GM19452 (cell line): ENCODE measurements around the gene DMC1.

ENCODE experiments used
- ATAC-seq: cut with Tn5 transposase; IDR thresholded peaks from one replicate; pipeline ENCODE4 v1.9.1; 2021; ENCODE audit not compliant: unreplicated experiment

DMC1 gene

GRCh38 chr22:38567531-38568285 lies 2.3 kb downstream of the DMC1 start:
- ATAC-seq: no peak

- ATAC-seq: no peak
These were observed 3.1 kb downstream of the DMC1 start for GRCh38 chr22:38566726-38567504.

- ATAC-seq: no peak
These were observed 4.5 kb downstream of the DMC1 start for GRCh38 chr22:38565441-38565840.

- no peak for ATAC-seq
These were observed 5.3 kb downstream of the DMC1 start for GRCh38 chr22:38564669-38565068.

GRCh38 chr22:38554281-38554680 lies 15.7 kb downstream of the DMC1 start:
- no peak for ATAC-seq

- ATAC-seq: no peak
These were observed 20.7 kb downstream of the DMC1 start for GRCh38 chr22:38549101-38549894.

- no peak for ATAC-seq
These were observed 29.3 kb downstream of the DMC1 start for GRCh38 chr22:38540701-38541100.

- no peak for ATAC-seq
These were observed 38.6 kb downstream of the DMC1 start for GRCh38 chr22:38531251-38531938.

- ATAC-seq: no peak
These were observed 45.6 kb downstream of the DMC1 start for GRCh38 chr22:38524429-38524828.

GRCh38 chr22:38523479-38523878 lies 46.5 kb downstream of the DMC1 start:
- ATAC-seq: no peak

GRCh38 chr22:38523029-38523428 lies 47.0 kb downstream of the DMC1 start:
- no peak for ATAC-seq

GRCh38 chr22:38519453-38520250 lies 50.3 kb downstream of the DMC1 start:
- ATAC-seq: no peak

- no peak for ATAC-seq
These were observed 51.4 kb downstream of the DMC1 start for GRCh38 chr22:38518620-38519019.

- ATAC-seq: no peak
These were observed 56.9 kb downstream of the DMC1 start for GRCh38 chr22:38513063-38513462.

GRCh38 chr22:38510416-38510970 lies 59.5 kb downstream of the DMC1 start:
- ATAC-seq: no peak

- ATAC-seq: peak; percentile 84
These were observed 63.6 kb downstream of the DMC1 start, which contains the start of gene DDX17 for GRCh38 chr22:38506118-38506962. DDX17 (minus strand) TSS chr22:38506311.

GRCh38 chr22:38505541-38506117 lies 64.4 kb downstream of the DMC1 start:
- peak; percentile 17 for ATAC-seq

GRCh38 chr22:38504731-38505540 lies 65.0 kb downstream of the DMC1 start:
- ATAC-seq: no peak
